Fibroblast of the aortic adventitia (primary cell): Measurements from ENCODE around the gene ADGRG3. TPM values are rescaled to one million over a fixed set of nuclear protein-coding genes. Genes with fewer than 3 reads are reported as not detected.

Experiments used
- DNase-seq: peaks from one replicate; pipeline ENCODE4 v3.0.0-alpha.2; 2010; ENCODE audit warnings: low read depth
- H3K4me3 ChIP-seq: 2 replicates; pipeline ENCODE4 v1.5.1; 2011; ENCODE audit warnings: low read depth, mild to moderate bottlenecking, control low read depth, low read length, moderate library complexity
- CTCF ChIP-seq: IDR thresholded peaks from 2 replicates; pipeline ENCODE4 v1.5.1; 2011; ENCODE audit warnings: mild to moderate bottlenecking, low read length, control low read depth, inconsistent platforms; ENCODE audit not compliant: insufficient read depth
- total RNA-seq: library from RNA; depleted of rRNA; stranded (reverse); fragments of >200 nt; gene quantifications from 2 replicates; pipeline ENCODE4 v1.2.3, GENCODE V29; 2012; ENCODE audit warnings: low replicate concordance

The ADGRG3 gene
- total RNA-seq, 1 donor, result not detected

- no peak for DNase-seq
Observed at GRCh38 chr16:57623251-57624043, 44.7 kb upstream of the ADGRG3 start.

GRCh38 chr16:57624044-57624688 lies 43.9 kb upstream of the ADGRG3 start:
- DNase-seq, result peak; percentile 41
- H3K4me3 ChIP-seq, result no peak overlapping the region
- TF ChIP-seq CTCF, result no peak

More at GRCh38 chr16:57623251-57624043, 44.7 kb upstream of the ADGRG3 start:
- H3K4me3 ChIP-seq, result no peak overlapping the region
- no peak for TF ChIP-seq CTCF

- peak; percentile 27 for DNase-seq
- no peak overlapping the region for H3K4me3 ChIP-seq
- TF ChIP-seq CTCF, result no peak
Observed at GRCh38 chr16:57624806-57625500, 43.2 kb upstream of the ADGRG3 start.

GRCh38 chr16:57626420-57627170 lies 41.5 kb upstream of the ADGRG3 start:
- no peak for TF ChIP-seq CTCF
- H3K4me3 ChIP-seq, result no peak overlapping the region
- no peak for DNase-seq

- DNase-seq, result peak; percentile 71
- TF ChIP-seq CTCF, result peak; percentile 33
- no peak overlapping the region for H3K4me3 ChIP-seq
Observed at GRCh38 chr16:57627184-57627871, 40.8 kb upstream of the ADGRG3 start.
